NCI-H2196 (cell line): Measurements from ENCODE around the gene DENND1A.
"Not testable (repeated sequence)": the region's sequence is repeated elsewhere in the genome, so short reads cannot be mapped to it uniquely, and the experiment has no call there.

ENCODE experiments used
- DNase-seq: peaks from one replicate; lab custom pipeline; 2025; ENCODE audit not compliant: unreplicated experiment; lab: John Stamatoyannopoulos, UW

DENND1A gene

GRCh38 chr9:123929870-123930831, at the start of gene DENND1A:
Gene DENND1A, minus strand, starts transcription at chr9:123930126. Its CDS starts 221 bp downstream, at chr9:123929905.
- DNase-seq = peak; percentile 89

GRCh38 chr9:123978981-123979380, 49.1 kb upstream of the DENND1A start:
- DNase-seq = peak; percentile 15

- not testable (repeated sequence) for DNase-seq
Observed at GRCh38 chr9:123976579-123976978, 46.7 kb upstream of the DENND1A start.

- no peak for DNase-seq
Observed at GRCh38 chr9:123975871-123976270, 45.9 kb upstream of the DENND1A start.

GRCh38 chr9:123974471-123974870, 44.5 kb upstream of the DENND1A start:
- no peak for DNase-seq

- no peak for DNase-seq
Observed at GRCh38 chr9:123973590-123974223, 43.8 kb upstream of the DENND1A start.

GRCh38 chr9:123972618-123973017, 42.7 kb upstream of the DENND1A start:
- DNase-seq = no peak

GRCh38 chr9:123967323-123967722, 37.4 kb upstream of the DENND1A start:
- no peak for DNase-seq

- DNase-seq = no peak
Observed at GRCh38 chr9:123965801-123966686, 36.1 kb upstream of the DENND1A start.

GRCh38 chr9:123964761-123965160, 34.8 kb upstream of the DENND1A start:
- no peak for DNase-seq

- DNase-seq = no peak
Observed at GRCh38 chr9:123960965-123961364, 31.0 kb upstream of the DENND1A start.

- DNase-seq = no peak
Observed at GRCh38 chr9:123960366-123960765, 30.4 kb upstream of the DENND1A start.

GRCh38 chr9:123959787-123960186, 29.9 kb upstream of the DENND1A start:
- no peak for DNase-seq

GRCh38 chr9:123957731-123958130, 27.8 kb upstream of the DENND1A start:
- no peak for DNase-seq

- no peak for DNase-seq
Observed at GRCh38 chr9:123957168-123957721, 27.3 kb upstream of the DENND1A start.

- DNase-seq = no peak
Observed at GRCh38 chr9:123955637-123956036, 25.7 kb upstream of the DENND1A start.

GRCh38 chr9:123954518-123955280, 24.8 kb upstream of the DENND1A start:
- DNase-seq = no peak

GRCh38 chr9:123952641-123953495, 22.9 kb upstream of the DENND1A start:
- no peak for DNase-seq

- no peak for DNase-seq
Observed at GRCh38 chr9:123948286-123948685, 18.4 kb upstream of the DENND1A start.
